Parathyroid adenoma (tissue), 2 donors: ENCODE results near the gene ZNF646.

Experiments
- H2AFZ ChIP-seq: fragments of 300-600 bp; sonication (generic); one replicate; pipeline ENCODE4 v1.7.0; 2017; ENCODE audit warnings: antibody characterized with exemption, mild to moderate bottlenecking
- H3K27ac ChIP-seq: fragments of 300-600 bp; sonication (generic); one replicate; pipeline ENCODE4 v1.7.0; 2017
- H3K27me3 ChIP-seq: fragments of 300-600 bp; sonication (generic); one replicate; pipeline ENCODE4 v1.7.0; 2017; ENCODE audit warnings: low read length; ENCODE audit not compliant: control insufficient read depth, insufficient read depth
- H3K36me3 ChIP-seq: fragments of 300-600 bp; sonication (generic); one replicate; pipeline ENCODE4 v1.7.0; 2017; ENCODE audit warnings: low read length; ENCODE audit not compliant: control insufficient read depth, insufficient read depth
- H3K4me1 ChIP-seq: fragments of 300-600 bp; sonication (generic); one replicate; pipeline ENCODE4 v1.7.0; 2017; ENCODE audit warnings: control low read depth
- H3K4me2 ChIP-seq: fragments of 300-600 bp; sonication (generic); one replicate; pipeline ENCODE4 v1.7.0; 2017; ENCODE audit warnings: low read length
- H3K4me3 ChIP-seq: fragments of 300-600 bp; sonication (generic); one replicate; pipeline ENCODE4 v1.7.0; 2017; ENCODE audit warnings: low read depth, low read length
- H3K79me2 ChIP-seq: fragments of 300-600 bp; sonication (generic); one replicate; pipeline ENCODE4 v1.7.0; 2017; ENCODE audit warnings: control low read depth
- H3K9ac ChIP-seq: fragments of 300-600 bp; sonication (generic); one replicate; pipeline ENCODE4 v1.7.0; 2017; ENCODE audit warnings: mild to moderate bottlenecking
- H3K9me3 ChIP-seq: fragments of 300-600 bp; sonication (generic); one replicate; pipeline ENCODE4 v1.7.0; 2017; ENCODE audit warnings: low read length; ENCODE audit not compliant: control insufficient read depth
- TF ChIP-seq, protein P1 (sequence below): fragments of 300-600 bp; sonication (generic); IDR thresholded peaks from one replicate; pipeline ENCODE4 v1.7.0; 2017; ENCODE audit warnings: antibody characterized with exemption, mild to moderate bottlenecking
- donor health status: primary hyperparathyroidism.

The ZNF646 gene

DNA sequence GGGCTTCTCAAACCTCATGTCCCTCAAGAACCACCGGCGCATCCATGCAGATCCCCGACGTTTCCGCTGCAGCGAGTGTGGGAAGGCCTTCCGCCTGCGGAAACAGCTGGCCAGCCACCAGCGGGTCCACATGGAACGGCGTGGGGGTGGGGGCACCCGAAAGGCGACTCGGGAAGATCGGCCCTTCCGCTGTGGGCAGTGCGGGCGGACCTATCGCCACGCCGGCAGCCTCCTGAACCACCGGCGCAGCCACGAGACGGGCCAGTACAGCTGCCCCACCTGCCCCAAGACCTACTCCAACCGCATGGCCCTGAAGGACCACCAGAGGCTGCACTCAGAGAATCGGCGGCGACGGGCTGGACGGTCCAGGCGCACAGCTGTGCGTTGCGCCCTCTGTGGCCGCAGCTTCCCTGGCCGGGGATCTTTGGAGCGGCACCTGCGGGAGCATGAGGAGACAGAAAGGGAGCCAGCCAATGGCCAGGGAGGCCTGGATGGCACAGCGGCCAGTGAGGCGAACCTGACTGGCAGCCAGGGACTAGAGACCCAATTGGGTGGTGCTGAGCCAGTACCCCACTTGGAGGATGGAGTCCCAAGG is 5.9 kb downstream of the ZNF646 start:
- TF ChIP-seq, protein P1, sequence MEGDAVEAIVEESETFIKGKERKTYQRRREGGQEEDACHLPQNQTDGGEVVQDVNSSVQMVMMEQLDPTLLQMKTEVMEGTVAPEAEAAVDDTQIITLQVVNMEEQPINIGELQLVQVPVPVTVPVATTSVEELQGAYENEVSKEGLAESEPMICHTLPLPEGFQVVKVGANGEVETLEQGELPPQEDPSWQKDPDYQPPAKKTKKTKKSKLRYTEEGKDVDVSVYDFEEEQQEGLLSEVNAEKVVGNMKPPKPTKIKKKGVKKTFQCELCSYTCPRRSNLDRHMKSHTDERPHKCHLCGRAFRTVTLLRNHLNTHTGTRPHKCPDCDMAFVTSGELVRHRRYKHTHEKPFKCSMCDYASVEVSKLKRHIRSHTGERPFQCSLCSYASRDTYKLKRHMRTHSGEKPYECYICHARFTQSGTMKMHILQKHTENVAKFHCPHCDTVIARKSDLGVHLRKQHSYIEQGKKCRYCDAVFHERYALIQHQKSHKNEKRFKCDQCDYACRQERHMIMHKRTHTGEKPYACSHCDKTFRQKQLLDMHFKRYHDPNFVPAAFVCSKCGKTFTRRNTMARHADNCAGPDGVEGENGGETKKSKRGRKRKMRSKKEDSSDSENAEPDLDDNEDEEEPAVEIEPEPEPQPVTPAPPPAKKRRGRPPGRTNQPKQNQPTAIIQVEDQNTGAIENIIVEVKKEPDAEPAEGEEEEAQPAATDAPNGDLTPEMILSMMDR = no peak
- no peaks in the 10 kb centered on the region for H3K9me3 ChIP-seq
- H3K4me3 ChIP-seq = no peak overlapping the region
- H3K79me2 ChIP-seq = peaks cover 21% of the 10 kb centered on the region
- H3K27me3 ChIP-seq = no peaks in the 10 kb centered on the region
- no peak overlapping the region for H2AFZ ChIP-seq
- no peak overlapping the region for H3K4me2 ChIP-seq
- no peak overlapping the region for H3K27ac ChIP-seq
- H3K4me1 ChIP-seq = no peaks in the 10 kb centered on the region
- no peaks in the 10 kb centered on the region for H3K36me3 ChIP-seq
- no peak overlapping the region for H3K9ac ChIP-seq

DNA sequence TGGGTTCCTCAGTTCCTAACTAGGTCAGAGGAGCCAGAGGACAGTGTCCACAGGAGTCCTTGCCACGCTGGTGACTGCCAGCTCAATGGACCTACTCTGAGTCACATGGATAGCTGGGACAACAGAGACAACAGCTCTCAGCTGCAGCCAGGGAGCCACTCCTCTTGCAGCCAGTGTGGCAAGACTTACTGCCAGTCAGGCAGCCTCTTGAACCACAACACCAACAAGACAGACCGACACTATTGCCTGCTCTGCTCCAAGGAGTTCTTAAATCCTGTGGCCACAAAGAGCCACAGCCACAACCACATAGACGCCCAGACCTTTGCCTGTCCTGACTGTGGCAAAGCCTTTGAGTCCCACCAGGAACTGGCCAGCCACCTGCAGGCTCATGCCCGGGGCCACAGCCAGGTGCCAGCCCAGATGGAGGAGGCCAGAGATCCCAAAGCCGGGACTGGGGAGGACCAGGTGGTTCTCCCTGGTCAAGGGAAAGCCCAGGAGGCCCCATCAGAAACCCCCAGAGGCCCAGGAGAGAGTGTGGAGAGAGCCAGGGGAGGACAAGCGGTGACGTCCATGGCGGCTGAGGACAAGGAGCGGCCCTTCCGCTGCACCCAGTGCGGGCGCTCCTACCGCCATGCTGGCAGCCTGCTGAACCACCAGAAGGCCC is 6.7 kb downstream of the ZNF646 start:
- Histone ChIP-seq H3K36me3 (no peaks in the 10 kb centered on the region), H3K4me2 (no peak overlapping the region)

GRCh38 chr16:31081428-31082351 is 7.5 kb downstream of the ZNF646 start:
- Histone ChIP-seq H3K9me3 (no peaks in the 10 kb centered on the region), H3K79me2 (peaks cover 21% of the 10 kb centered on the region), H3K4me1 (no peaks in the 10 kb centered on the region), H3K4me3 (no peak overlapping the region), H3K27ac (no peak overlapping the region), H3K9ac (no peak overlapping the region), H2AFZ (no peak overlapping the region), H3K27me3 (no peaks in the 10 kb centered on the region), H3K4me2 (no peak overlapping the region), H3K36me3 (no peaks in the 10 kb centered on the region)
- TF ChIP-seq, protein P1 = no peak

More for the DNA sequence above, 6.7 kb downstream of the ZNF646 start:
- Histone ChIP-seq H3K9me3 (no peaks in the 10 kb centered on the region), H3K4me1 (no peaks in the 10 kb centered on the region), H3K4me3 (no peak overlapping the region), H3K79me2 (peaks cover 21% of the 10 kb centered on the region), H3K27ac (no peak overlapping the region), H3K27me3 (no peaks in the 10 kb centered on the region), H2AFZ (no peak overlapping the region), H3K9ac (no peak overlapping the region)
- TF ChIP-seq, protein P1 = no peak

DNA sequence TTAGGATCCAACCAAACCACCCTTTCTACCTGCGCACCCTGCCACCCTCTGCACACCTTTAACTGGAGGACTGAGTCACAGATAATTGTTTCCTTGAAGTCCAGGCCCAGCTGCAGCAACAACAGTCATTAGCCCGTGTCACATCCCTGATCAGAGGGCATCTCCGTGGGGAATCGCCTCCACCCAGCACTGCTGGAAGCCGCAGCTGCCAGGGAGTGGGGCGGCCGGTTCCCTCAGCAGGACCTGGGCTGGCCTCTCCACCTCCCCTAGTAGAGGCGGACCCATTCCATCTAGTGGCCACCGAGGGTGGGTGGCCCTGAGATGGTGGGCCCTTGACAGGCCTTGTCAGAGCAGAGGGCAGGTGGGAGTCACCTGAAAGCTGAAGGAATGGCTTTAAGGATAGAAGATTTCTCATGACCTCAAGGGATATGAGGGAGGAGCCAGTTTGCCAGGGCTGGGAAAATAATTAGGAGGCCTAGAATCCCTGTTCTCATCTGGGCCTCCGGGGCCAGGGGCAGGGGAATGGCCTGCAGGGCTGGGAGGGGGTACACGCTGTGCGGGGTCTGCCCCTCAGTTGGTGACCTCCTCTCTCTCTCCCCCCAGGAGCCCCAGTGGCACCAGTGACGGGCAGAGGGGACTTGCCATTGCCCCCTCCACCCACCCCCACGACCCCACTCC is 8.3 kb downstream of the ZNF646 start:
- no peaks in the 10 kb centered on the region for H3K4me1 ChIP-seq
- no peak overlapping the region for H3K9ac ChIP-seq
- H3K4me2 ChIP-seq = no peak overlapping the region
- no peak overlapping the region for H3K27ac ChIP-seq
- no peaks in the 10 kb centered on the region for H3K9me3 ChIP-seq
- no peaks in the 10 kb centered on the region for H3K36me3 ChIP-seq
- no peaks in the 10 kb centered on the region for H3K27me3 ChIP-seq
- no peak overlapping the region for H3K4me3 ChIP-seq
- peaks cover 21% of the 10 kb centered on the region for H3K79me2 ChIP-seq
- TF ChIP-seq, protein P1 = no peak
- H2AFZ ChIP-seq = no peak overlapping the region
